K562 (cell line): ENCODE data around the gene STK24.

Experiments
- CTCF ChIP-seq, 3 experiments: IDR thresholded peaks in 2 of 3; conservative IDR thresholded peaks in 1 of 3; 2 replicates each; pipeline ENCODE4 v1.5.1; 2011 to 2012; ENCODE audit warnings: low read length in 3 of 3, mild to moderate bottlenecking in 3 of 3, control low read depth in 2 of 3, improper control_type of control experiment in 1 of 3, inconsistent platforms in 1 of 3, low read depth in 1 of 3, mixed read lengths in 1 of 3, moderate library complexity in 1 of 3; ENCODE audit not compliant: insufficient read depth in 2 of 3
- NFIC ChIP-seq: fragments of 450-650 bp; IDR thresholded peaks from 2 replicates; pipeline ENCODE4 v1.6.1; 2017; ENCODE audit warnings: mild to moderate bottlenecking, inconsistent platforms
- NFYB ChIP-seq: IDR thresholded peaks from 2 replicates; pipeline ENCODE4 v1.6.1; 2011; ENCODE audit warnings: mild to moderate bottlenecking, moderate library complexity; ENCODE audit not compliant: insufficient read length; ENCODE audit errors: extremely low read depth

DNA sequence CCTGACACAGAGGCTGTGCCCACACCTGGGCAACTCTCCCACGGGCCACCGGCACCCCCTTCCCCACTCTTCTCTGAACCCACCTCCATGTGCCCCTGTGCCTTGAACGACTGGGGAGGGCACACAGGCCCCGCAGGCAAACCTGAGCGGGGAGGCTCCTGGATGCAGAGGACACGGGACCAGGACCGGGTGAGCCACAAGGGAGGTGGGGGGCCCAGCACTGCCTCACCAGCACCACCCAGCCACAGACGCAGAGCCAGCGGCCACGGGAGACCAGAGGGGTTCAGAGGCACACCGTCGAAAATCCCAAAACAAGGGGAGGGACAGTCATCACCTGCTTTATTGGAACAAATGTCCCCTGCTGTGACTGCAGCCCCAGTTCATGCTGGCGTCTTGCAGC is 49.4 kb downstream of the STK24 start:
- TF ChIP-seq NFYB (no peak), CTCF (IDR thresholded peaks at IDR 0.05 in 2 of 3, conservative IDR thresholded peaks at IDR 0.05 in 1 of 3; ENCODE audit: insufficient read depth in 2 of 3, low read depth in 1 of 3, low read length in 3 of 3) (no peak), NFIC (no peak)
